Keratinocyte (primary cell): ENCODE results near the gene SEMA4D. TPM values are rescaled to one million over a fixed set of nuclear protein-coding genes. Genes with fewer than 3 reads are reported as not detected.

Experiments used
- DNase-seq: peaks from one replicate; pipeline ENCODE4 v3.0.0-alpha.2; 2011; ENCODE audit warnings: low read depth, missing footprints, low spot score
- FAIRE-seq: peaks from 2 replicates; lab custom pipeline; 2011; peaks lifted over from hg19 to GRCh38; lab: Jason Lieb, UNC
- H2AFZ ChIP-seq: 2 replicates; pipeline ENCODE4 v1.6.0; 2012; ENCODE audit warnings: low read length, control low read depth, inconsistent platforms; ENCODE audit not compliant: control insufficient read depth
- H3K27ac ChIP-seq: 2 replicates; pipeline ENCODE4 v1.5.1; 2011; ENCODE audit warnings: low read length; ENCODE audit not compliant: control insufficient read depth, insufficient read depth
- H3K27me3 ChIP-seq: 3 replicates; pipeline ENCODE4 v1.6.0; 2011; ENCODE audit warnings: low read length; ENCODE audit not compliant: control insufficient read depth, insufficient read depth; ENCODE audit errors: extremely low read depth
- H3K36me3 ChIP-seq, 2 experiments: 2 replicates in 1 of 2; 3 replicates in 1 of 2; pipeline ENCODE4 v1.5.1; 2011; ENCODE audit warnings: low read length in 2 of 2, mild to moderate bottlenecking in 1 of 2; ENCODE audit not compliant: control insufficient read depth in 2 of 2, insufficient read depth in 2 of 2; ENCODE audit errors: extremely low read depth in 1 of 2
- H3K4me1 ChIP-seq: 3 replicates; pipeline ENCODE4 v1.5.1; 2011; ENCODE audit warnings: low read length; ENCODE audit not compliant: control insufficient read depth, insufficient read depth; ENCODE audit errors: extremely low read depth
- H3K4me2 ChIP-seq: 3 replicates; pipeline ENCODE4 v1.6.0; 2011; ENCODE audit warnings: low read depth, low read length; ENCODE audit not compliant: control insufficient read depth, insufficient read depth; ENCODE audit errors: extremely low read depth
- H3K4me3 ChIP-seq, 3 experiments: fragments of 200-600 bp in 1 of 3; sonication (generic) in 1 of 3; 2 replicates in 2 of 3; 3 replicates in 1 of 3; pipeline ENCODE4 v1.5.1; 2011 to 2016; ENCODE audit warnings: low read length in 3 of 3, mild to moderate bottlenecking in 3 of 3, control low read depth in 2 of 3, inconsistent platforms in 1 of 3, low read depth in 1 of 3, mixed read lengths in 1 of 3, mixed run types in 1 of 3, moderate library complexity in 1 of 3; ENCODE audit not compliant: control insufficient read depth in 2 of 3, insufficient read depth in 2 of 3; ENCODE audit errors: extremely low read depth in 1 of 3
- H3K79me2 ChIP-seq: 2 replicates; pipeline ENCODE4 v1.6.0; 2012; ENCODE audit warnings: low read length; ENCODE audit not compliant: control insufficient read depth, insufficient read depth
- H3K9ac ChIP-seq: 3 replicates; pipeline ENCODE4 v1.6.0; 2011; ENCODE audit warnings: low read length; ENCODE audit not compliant: control insufficient read depth, insufficient read depth; ENCODE audit errors: extremely low read depth
- H3K9me1 ChIP-seq: 3 replicates; pipeline ENCODE4 v1.6.0; 2011; ENCODE audit warnings: low read length; ENCODE audit not compliant: control insufficient read depth, insufficient read depth; ENCODE audit errors: extremely low read depth
- H3K9me3 ChIP-seq: 2 replicates; pipeline ENCODE4 v1.5.1; 2012; ENCODE audit warnings: low read depth, low read length; ENCODE audit not compliant: control insufficient read depth
- H4K20me1 ChIP-seq: 3 replicates; pipeline ENCODE4 v1.6.0; 2011; ENCODE audit warnings: low read length; ENCODE audit not compliant: control insufficient read depth, insufficient read depth; ENCODE audit errors: extremely low read depth
- CTCF ChIP-seq, 3 experiments: IDR thresholded peaks in 1 of 3; conservative IDR thresholded peaks in 1 of 3; optimal IDR thresholded peaks in 1 of 3; 2 replicates in 2 of 3; 3 replicates in 1 of 3; pipeline versions ENCODE3 to v1.5.1; 2011; ENCODE audit warnings: low read length in 3 of 3, mild to moderate bottlenecking in 3 of 3, moderate library complexity in 2 of 3, control low read depth in 1 of 3, inconsistent platforms in 1 of 3; ENCODE audit not compliant: insufficient read depth in 2 of 3; ENCODE audit errors: extremely low read depth in 1 of 3
- EZH2 ChIP-seq: IDR thresholded peaks from one replicate; pipeline ENCODE4 v1.6.1; 2012; ENCODE audit warnings: inconsistent platforms, mild to moderate bottlenecking, low read length, moderate library complexity
- dilution Hi-C: fragments of 300-500 bp; cut with MboI; formaldehyde crosslinking; loops from one replicate; pipeline ENCODE4 v1.7.0; 2020; ENCODE audit warnings: low sequenced_read_pairs; ENCODE audit not compliant: extremely low pct_ligation_motif_present
- polyA plus RNA-seq, 5 experiments: library from polyadenylated mRNA; depleted of rRNA in 3 of 5; stranded (reverse) in 3 of 5; stranded (forward) in 1 of 5; unstranded in 1 of 5; fragments of >200 nt; gene quantifications; 1 replicate in 1 of 5; 2 replicates in 3 of 5; 3 replicates in 1 of 5; pipeline versions ENCODE4 v1.2.1 to v1.2.3, GENCODE V29; 2011 to 2012; ENCODE audit warnings: missing spikeins in 2 of 5, low read depth in 1 of 5, low replicate concordance in 1 of 5

SEMA4D gene
- polyA plus RNA-seq, 1 donor (not counting 4 experiments of a cell fraction or from before 2014, with no cell fraction given): 0.43 TPM

- Histone ChIP-seq H3K4me1 (peaks cover 13% of the 10 kb centered on the region), H3K79me2 (no peaks in the 10 kb centered on the region), H2AFZ (no peak overlapping the region), H3K27ac (no peak overlapping the region), H4K20me1 (no peaks in the 10 kb centered on the region), H3K9ac (no peak overlapping the region), H3K9me1 (no peaks in the 10 kb centered on the region), H3K9me3 (no peaks in the 10 kb centered on the region), H3K27me3 (peaks cover 3% of the 10 kb centered on the region), H3K4me3 (no peak overlapping the region), H3K36me3 (no peaks in the 10 kb centered on the region), H3K4me2 (no peak overlapping the region)
- DNase-seq (no peak), FAIRE-seq (no peak)
- no peak for TF ChIP-seq CTCF (optimal IDR thresholded peaks at IDR 0.05 in 1 of 3, IDR thresholded peaks at IDR 0.05 in 1 of 3, conservative IDR thresholded peaks at IDR 0.05 in 1 of 3; ENCODE audit: extremely low read depth in 1 of 3, insufficient read depth in 2 of 3, low read length in 3 of 3)
- no peak for TF ChIP-seq EZH2
- dilution Hi-C loops: no loop called here
Observed at GRCh38 chr9:89544279-89544661, 46.4 kb upstream of the SEMA4D start.

GRCh38 chr9:89543621-89544278 lies 45.8 kb upstream of the SEMA4D start:
- DNase-seq (no peak), FAIRE-seq (no peak)
- Histone ChIP-seq H3K9me3 (no peaks in the 10 kb centered on the region), H3K9me1 (no peaks in the 10 kb centered on the region), H4K20me1 (no peaks in the 10 kb centered on the region), H3K27me3 (peaks cover 3% of the 10 kb centered on the region), H3K4me3 (no peak overlapping the region), H3K27ac (no peak overlapping the region), H3K9ac (no peak overlapping the region), H3K4me1 (peaks cover 13% of the 10 kb centered on the region), H3K36me3 (no peaks in the 10 kb centered on the region), H3K4me2 (no peak overlapping the region), H3K79me2 (no peaks in the 10 kb centered on the region), H2AFZ (no peak overlapping the region)
- TF ChIP-seq CTCF (optimal IDR thresholded peaks at IDR 0.05 in 1 of 3, IDR thresholded peaks at IDR 0.05 in 1 of 3, conservative IDR thresholded peaks at IDR 0.05 in 1 of 3; ENCODE audit: extremely low read depth in 1 of 3, insufficient read depth in 2 of 3, low read length in 3 of 3) (no peak), EZH2 (no peak)
- dilution Hi-C loops: no loop called here
